ENCODE results near the gene KIF2A.

DNA sequence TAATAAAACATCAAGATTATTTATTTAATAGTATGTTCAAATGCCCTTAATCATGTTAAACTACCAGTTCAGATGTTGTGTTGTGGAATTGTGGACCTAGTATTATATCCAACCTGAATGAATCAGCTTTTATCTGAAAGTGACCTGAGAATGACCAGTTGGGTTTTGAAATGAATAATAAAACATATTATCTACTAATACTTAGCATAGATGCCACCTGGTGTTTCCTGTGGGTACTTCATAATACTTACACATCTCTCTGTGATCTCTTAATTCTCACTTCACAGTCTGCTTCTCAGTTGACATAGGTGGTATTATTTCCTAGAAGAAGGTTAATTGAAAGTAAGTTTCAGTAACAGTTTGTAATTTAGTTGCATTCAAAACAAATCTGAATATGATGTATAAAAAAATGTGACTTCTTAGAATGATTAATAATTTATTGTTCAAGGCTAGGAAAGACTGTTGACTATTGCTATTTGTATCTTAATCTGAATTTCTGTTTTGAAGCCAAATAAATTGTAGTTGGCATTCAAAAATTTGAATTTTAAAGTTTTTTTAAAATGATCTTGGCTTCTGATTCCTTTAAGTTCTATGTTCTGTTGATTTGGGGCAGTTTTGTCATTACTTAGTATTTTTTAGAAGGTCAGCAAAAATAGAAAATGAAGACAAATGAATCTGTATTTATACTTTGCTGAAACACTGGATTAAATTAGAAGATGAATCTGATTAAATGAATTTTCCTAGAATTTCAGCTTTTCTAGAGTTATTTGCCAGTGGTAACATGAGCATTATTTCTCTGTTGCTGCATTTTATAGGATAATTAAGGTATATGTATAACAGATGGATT is 48.2 kb downstream of the KIF2A start:
- TF ChIP-seq, protein P1, sequence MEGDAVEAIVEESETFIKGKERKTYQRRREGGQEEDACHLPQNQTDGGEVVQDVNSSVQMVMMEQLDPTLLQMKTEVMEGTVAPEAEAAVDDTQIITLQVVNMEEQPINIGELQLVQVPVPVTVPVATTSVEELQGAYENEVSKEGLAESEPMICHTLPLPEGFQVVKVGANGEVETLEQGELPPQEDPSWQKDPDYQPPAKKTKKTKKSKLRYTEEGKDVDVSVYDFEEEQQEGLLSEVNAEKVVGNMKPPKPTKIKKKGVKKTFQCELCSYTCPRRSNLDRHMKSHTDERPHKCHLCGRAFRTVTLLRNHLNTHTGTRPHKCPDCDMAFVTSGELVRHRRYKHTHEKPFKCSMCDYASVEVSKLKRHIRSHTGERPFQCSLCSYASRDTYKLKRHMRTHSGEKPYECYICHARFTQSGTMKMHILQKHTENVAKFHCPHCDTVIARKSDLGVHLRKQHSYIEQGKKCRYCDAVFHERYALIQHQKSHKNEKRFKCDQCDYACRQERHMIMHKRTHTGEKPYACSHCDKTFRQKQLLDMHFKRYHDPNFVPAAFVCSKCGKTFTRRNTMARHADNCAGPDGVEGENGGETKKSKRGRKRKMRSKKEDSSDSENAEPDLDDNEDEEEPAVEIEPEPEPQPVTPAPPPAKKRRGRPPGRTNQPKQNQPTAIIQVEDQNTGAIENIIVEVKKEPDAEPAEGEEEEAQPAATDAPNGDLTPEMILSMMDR (IDR thresholded peaks at IDR 0.05; ENCODE audit: low read depth, low read length) = peak; percentile 12
- no peak for TF ChIP-seq POLR2A (IDR thresholded peaks at IDR 0.05; ENCODE audit: extremely low read depth, insufficient read length)
